Measurements from ENCODE around the gene P3H1. TPM values are rescaled to one million over a fixed set of nuclear protein-coding genes. Genes with fewer than 3 reads are reported as not detected.

P3H1 gene
- total RNA-seq, 6 donors from 2014 or later, result 21.0 to 58.7 (median 35.3) TPM

GRCh38 chr1:42788021-42788420 is 21.2 kb upstream of the P3H1 start:
- no peak overlapping the region for H3K27ac ChIP-seq
- H3K27me3 ChIP-seq, result no peaks in the 10 kb centered on the region
- no peak for ATAC-seq (ENCODE audit: low FRiP score in 2 of 2)
- H3K36me3 ChIP-seq, result no peaks in the 10 kb centered on the region
- TF ChIP-seq EP300 (IDR thresholded peaks at IDR 0.05), result no peak
- no peak for TF ChIP-seq POLR2AphosphoS5 (IDR thresholded peaks at IDR 0.05)
- TF ChIP-seq CTCF (IDR thresholded peaks at IDR 0.05), result no peak
- TF ChIP-seq POLR2A (IDR thresholded peaks at IDR 0.05), result no peak
- 94% methylated on average over 1 of the region's 1 CpG for WGBS, 2 donors
- H3K4me3 ChIP-seq, result no peak overlapping the region
- no peak for DNase-seq
- H3K4me1 ChIP-seq, result peaks cover 10 to 15% (median 13%) of the 10 kb centered on the region in 4 donors
- H3K9me3 ChIP-seq, result no peaks in the 10 kb centered on the region

- no peaks in the 10 kb centered on the region for H3K27me3 ChIP-seq
- TF ChIP-seq POLR2AphosphoS5 (IDR thresholded peaks at IDR 0.05), result no peak
- TF ChIP-seq CTCF (IDR thresholded peaks at IDR 0.05), result no peak
- no peak for TF ChIP-seq POLR2A (IDR thresholded peaks at IDR 0.05)
- TF ChIP-seq EP300 (IDR thresholded peaks at IDR 0.05), result no peak
- H3K36me3 ChIP-seq, result peaks cover 0 to 4% (median 0%) of the 10 kb centered on the region in 4 donors
- no peak overlapping the region for H3K27ac ChIP-seq
- H3K9me3 ChIP-seq, result no peaks in the 10 kb centered on the region
- H3K4me1 ChIP-seq, result peaks cover 10 to 15% (median 13%) of the 10 kb centered on the region in 4 donors
- no peak for DNase-seq
- 87 to 96% methylated on average over 4 to 5 of the region's 5 CpGs for WGBS, 2 donors
- no peak overlapping the region for H3K4me3 ChIP-seq
- ATAC-seq (ENCODE audit: low FRiP score in 2 of 2), result no peak
Observed at GRCh38 chr1:42786097-42786496, 19.3 kb upstream of the P3H1 start.

GRCh38 chr1:42784946-42785693 is 18.3 kb upstream of the P3H1 start, which contains the start of gene TMEM269:
Gene TMEM269 (plus strand): TSS chr1:42784991. CDS start chr1:42789894, 4,903 bp downstream.
- 6 to 14% methylated on average over 19 to 29 of the region's 54 CpGs for WGBS, 2 donors
- ATAC-seq (ENCODE audit: low FRiP score in 2 of 2) (peak; percentile 28 to 60), DNase-seq (peak in 1 of 2 donors; percentile 86)

GRCh38 chr1:42784547-42784945 is 17.7 kb upstream of the P3H1 start:
- Histone ChIP-seq H3K4me3 (peak overlapping the region in 2 of 4 donors; percentile 49 to 51), H3K9me3 (no peaks in the 10 kb centered on the region), H3K27me3 (no peaks in the 10 kb centered on the region), H3K4me1 (peaks cover 10 to 15% (median 13%) of the 10 kb centered on the region in 4 donors), H3K27ac (no peak overlapping the region), H3K36me3 (peaks cover 0 to 8% (median 2%) of the 10 kb centered on the region in 4 donors)
- DNase-seq (peak in 1 of 2 donors; percentile 61), ATAC-seq (ENCODE audit: low FRiP score in 2 of 2) (peak in 1 of 2 donors; percentile 4)
- TF ChIP-seq EP300 (IDR thresholded peaks at IDR 0.05), result no peak
- TF ChIP-seq CTCF (IDR thresholded peaks at IDR 0.05), result no peak
- TF ChIP-seq POLR2A (IDR thresholded peaks at IDR 0.05), result no peak
- no peak for TF ChIP-seq POLR2AphosphoS5 (IDR thresholded peaks at IDR 0.05)
- 92 to 96% methylated on average over 18 of the region's 18 CpGs for WGBS, 2 donors

More at GRCh38 chr1:42784946-42785693, 18.3 kb upstream of the P3H1 start, which contains the start of gene TMEM269:
- Histone ChIP-seq H3K27ac (no peak within 1 kb of the TSS), H3K4me3 (peak within 1 kb of the TSS; percentile 25 to 51 (median 46)), H3K27me3 (no peaks in the 10 kb centered on the region), H3K4me1 (peaks cover 10 to 15% (median 13%) of the 10 kb centered on the region in 4 donors), H3K36me3 (peaks cover 0 to 5% (median 2%) of the 10 kb centered on the region in 4 donors), H3K9me3 (no peaks in the 10 kb centered on the region)
- TF ChIP-seq POLR2A (IDR thresholded peaks at IDR 0.05), result no peak
- TF ChIP-seq EP300 (IDR thresholded peaks at IDR 0.05), result no peak
- no peak for TF ChIP-seq CTCF (IDR thresholded peaks at IDR 0.05)
- TF ChIP-seq POLR2AphosphoS5 (IDR thresholded peaks at IDR 0.05), result no peak

Data from upper lobe of left lung (tissue), 6 donors.